Measurements from ENCODE around the gene EPX.

DNA sequence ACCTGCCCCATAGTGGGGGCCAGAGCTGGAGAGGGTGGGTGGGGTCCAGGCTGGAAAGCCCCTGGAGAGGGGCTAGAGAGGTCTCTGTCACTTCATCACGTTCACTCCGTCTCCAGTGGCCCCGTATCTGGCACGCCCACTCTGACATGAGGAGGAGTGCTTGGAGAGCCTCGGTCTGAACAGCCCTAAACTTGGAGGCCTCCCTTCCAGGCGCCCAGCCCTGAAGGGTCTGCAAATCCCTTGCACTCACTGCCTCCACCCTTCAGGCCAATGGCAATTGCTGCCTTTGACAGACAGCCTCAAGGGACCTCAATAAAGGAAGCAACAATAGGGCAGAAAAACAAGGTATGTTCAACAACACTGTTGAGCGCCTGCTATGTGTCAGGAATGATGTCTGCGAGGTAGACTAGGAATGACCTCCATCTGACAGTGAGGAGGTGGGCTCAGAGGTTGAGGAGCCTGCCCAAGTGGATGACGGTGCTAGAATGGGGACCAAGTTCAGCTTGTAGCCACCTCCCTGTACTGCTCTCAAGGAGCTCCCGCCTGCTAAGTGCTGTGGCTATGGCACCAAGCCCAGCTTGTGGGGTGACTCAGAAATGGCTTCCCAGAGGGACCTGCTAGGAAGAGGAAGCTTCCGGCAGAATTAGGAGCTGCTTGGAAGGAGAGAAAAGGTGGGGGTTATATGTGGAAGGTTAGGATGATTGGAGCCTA is 2.9 kb upstream of the EPX start:
- TF ChIP-seq CTCF (conservative IDR thresholded peaks at IDR 0.05; ENCODE audit: low read depth, low read length) (no peak), EZH2phosphoT487 (IDR thresholded peaks at IDR 0.05; ENCODE audit: borderline replicate concordance, low read length) (no peak), EZH2 (IDR thresholded peaks at IDR 0.05; ENCODE audit: low read length, unreplicated experiment) (no peak)
